H1 (cell line): ENCODE measurements around the gene SLC25A21. TPM values are rescaled to one million over a fixed set of nuclear protein-coding genes. Genes with fewer than 3 reads are reported as not detected.

Experiments
- KDM1A ChIP-seq: fragments of 200-600, 300-600 bp; sonication (generic); IDR thresholded peaks from 2 replicates; pipeline ENCODE4 v1.7.1; 2016; ENCODE audit warnings: mild to moderate bottlenecking, low read length, borderline replicate concordance
- RAD21 ChIP-seq, 2 experiments: IDR thresholded peaks in 1 of 2; conservative IDR thresholded peaks in 1 of 2; 2 replicates each; pipeline ENCODE4 v1.6.1; 2011; ENCODE audit warnings: low read depth in 2 of 2, low read length in 2 of 2, improper control_type of control experiment in 1 of 2, inconsistent platforms in 1 of 2, mild to moderate bottlenecking in 1 of 2, moderate library complexity in 1 of 2
- microRNA-seq, 2 experiments: library from miRNA; unstranded; fragments of <30 nt; microRNA quantifications; one replicate each; pipeline versions ENCODE4 to v1.2.0, GENCODE V29; 2016 to 2020; ENCODE audit warnings: borderline microRNAs expressed in 2 of 2, borderline number of aligned reads in 2 of 2, borderline replicate concordance in 1 of 2
- polyA plus RNA-seq, 7 experiments: library from polyadenylated mRNA; depleted of rRNA in 3 of 7; stranded (reverse) in 5 of 7; unstranded in 2 of 7; fragments of >200 nt in 5 of 7; fragments of 200-250 nt in 2 of 7; gene quantifications; 1 replicate in 5 of 7; 2 replicates in 1 of 7; 4 replicates in 1 of 7; pipeline versions ENCODE4 v1.2.1 to v1.2.3, GENCODE V29; 2011 to 2013; ENCODE audit warnings: missing spikeins in 2 of 7, mixed read lengths in 2 of 7
- small RNA-seq: library from polyadenylated mRNA; stranded (forward); fragments of <200 nt; extraction: miRNeasy Mini kit (QIAGEN cat#:217004); gene quantifications from one replicate; pipeline ENCODE3, GENCODE V24; 2013; ENCODE audit not compliant: insufficient read depth
- total RNA-seq: library from RNA; stranded (reverse); fragmentation: NEBNext Ultra II Directional; extraction: Animal tissue kit (Norgen Biotek cat#: 25700); gene quantifications from 2 replicates; pipeline ENCODE4 v1.2.1, GENCODE V29; 2021
- TF ChIP-seq, protein P1 (sequence below), 3 experiments: IDR thresholded peaks; 1 replicate in 2 of 3; 2 replicates in 1 of 3; pipeline versions ENCODE4 v1.5.1 to v1.6.1; 2011; ENCODE audit warnings: low read length in 3 of 3, mild to moderate bottlenecking in 3 of 3, inconsistent platforms in 2 of 3, low read depth in 1 of 3, moderate library complexity in 1 of 3; ENCODE audit not compliant: insufficient read depth in 1 of 3; ENCODE audit errors: control extremely low read depth in 1 of 3

SLC25A21 gene
- total and polyA plus RNA-seq, 2 of the 8 experiments (the other 6 are each of a cell fraction or from before 2014, with no cell fraction given), result 6.9 to 15.7 TPM

DNA sequence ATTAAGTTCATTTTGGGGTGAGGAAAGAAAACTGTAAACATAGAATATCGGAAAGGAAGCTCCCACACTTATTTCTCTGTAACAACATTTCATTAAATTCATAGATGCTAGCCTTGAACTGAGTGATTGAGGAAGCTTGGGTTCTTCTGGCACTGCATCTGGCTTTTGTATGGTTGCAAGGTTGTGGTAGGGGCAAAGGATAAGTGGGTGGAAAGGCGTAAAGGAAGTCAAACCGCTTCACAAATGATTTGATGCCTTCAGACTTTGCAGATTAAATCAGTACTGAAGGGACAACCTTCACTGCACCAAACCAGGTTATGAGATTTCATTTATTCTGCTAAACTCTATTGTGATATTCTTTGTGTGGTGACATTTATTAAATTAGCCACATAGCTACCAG, 538.8 kb downstream of the SLC25A21 start (continued):
- TF ChIP-seq RAD21 (IDR thresholded peaks at IDR 0.05 in 1 of 2, conservative IDR thresholded peaks at IDR 0.05 in 1 of 2; ENCODE audit: low read depth in 2 of 2, low read length in 2 of 2) (no peak), KDM1A (no peak)
- TF ChIP-seq, protein P1, sequence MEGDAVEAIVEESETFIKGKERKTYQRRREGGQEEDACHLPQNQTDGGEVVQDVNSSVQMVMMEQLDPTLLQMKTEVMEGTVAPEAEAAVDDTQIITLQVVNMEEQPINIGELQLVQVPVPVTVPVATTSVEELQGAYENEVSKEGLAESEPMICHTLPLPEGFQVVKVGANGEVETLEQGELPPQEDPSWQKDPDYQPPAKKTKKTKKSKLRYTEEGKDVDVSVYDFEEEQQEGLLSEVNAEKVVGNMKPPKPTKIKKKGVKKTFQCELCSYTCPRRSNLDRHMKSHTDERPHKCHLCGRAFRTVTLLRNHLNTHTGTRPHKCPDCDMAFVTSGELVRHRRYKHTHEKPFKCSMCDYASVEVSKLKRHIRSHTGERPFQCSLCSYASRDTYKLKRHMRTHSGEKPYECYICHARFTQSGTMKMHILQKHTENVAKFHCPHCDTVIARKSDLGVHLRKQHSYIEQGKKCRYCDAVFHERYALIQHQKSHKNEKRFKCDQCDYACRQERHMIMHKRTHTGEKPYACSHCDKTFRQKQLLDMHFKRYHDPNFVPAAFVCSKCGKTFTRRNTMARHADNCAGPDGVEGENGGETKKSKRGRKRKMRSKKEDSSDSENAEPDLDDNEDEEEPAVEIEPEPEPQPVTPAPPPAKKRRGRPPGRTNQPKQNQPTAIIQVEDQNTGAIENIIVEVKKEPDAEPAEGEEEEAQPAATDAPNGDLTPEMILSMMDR (IDR thresholded peaks at IDR 0.05; ENCODE audit: control extremely low read depth in 1 of 3, insufficient read depth in 1 of 3, low read depth in 1 of 3, low read length in 3 of 3), result no peak

Small RNA genes lying within 50 kb of the gene (microRNA-seq; reads per million reads assigned to microRNA genes)
- gene MIR4503, result 0 reads per million in 2 experiments

Small RNA genes lying within 50 kb of the gene (small RNA-seq; reads per million reads assigned to genes)
- gene MIR4503 (0.86 reads per million), gene RNU6-273P (not detected)

Other genes starting within 250 kb of the SLC25A21 start
- gene MIPOL1, start 25.3 kb upstream of the SLC25A21 start, total RNA-seq, result 18.6 and 23.9 TPM in 2 replicates
- gene MIPOL1, start 25.3 kb upstream of the SLC25A21 start, polyA plus RNA-seq (2011; rRNA removed), result 1.3 and 2.8 TPM in 2 replicates